Effector memory CD8-positive, alpha-beta T cell (primary cell): ENCODE results near the gene SDHB.
A peak's percentile ranks its signal among the peaks of the same experiment; 100 is the strongest.

Source experiments
- ATAC-seq: fragments of 150-1000 bp; cut with Tn5 transposase; replicated peaks from 2 replicates; pipeline ENCODE4 v1.10.0; 2021; ENCODE audit warnings: mild to moderate bottlenecking, moderate library complexity
- DNase-seq, 3 experiments: peaks; one replicate each; pipeline ENCODE4 v3.0.0; 2021
- H3K27ac Mint-ChIP-seq, 2 donors: one replicate each; pipeline ENCODE4 v1.8.0; 2022; ENCODE audit warnings: mild to moderate bottlenecking in 2 of 2, mixed read lengths in 2 of 2, moderate library complexity in 2 of 2
- H3K27me3 Mint-ChIP-seq, 2 donors: one replicate each; pipeline ENCODE4 v1.8.0; 2022; ENCODE audit warnings: mixed read lengths in 2 of 2
- H3K36me3 Mint-ChIP-seq: one replicate; pipeline ENCODE4 v1.8.0; 2022; ENCODE audit warnings: mild to moderate bottlenecking, moderate library complexity, mixed read lengths; ENCODE audit not compliant: insufficient read depth
- H3K4me1 Mint-ChIP-seq, 2 donors: one replicate each; pipeline ENCODE4 v1.8.0; 2022; ENCODE audit warnings: low read depth in 2 of 2, mixed read lengths in 2 of 2
- H3K4me3 Mint-ChIP-seq, 2 donors: one replicate each; pipeline ENCODE4 v1.8.0; 2022; ENCODE audit warnings: mild to moderate bottlenecking in 2 of 2, mixed read lengths in 2 of 2, moderate library complexity in 2 of 2
- H3K9me3 Mint-ChIP-seq, 2 donors: one replicate each; pipeline ENCODE4 v1.8.0; 2022; ENCODE audit warnings: mixed read lengths in 2 of 2

SDHB gene

GRCh38 chr1:16992102-16992501 is 61.7 kb downstream of the SDHB start:
- H3K9me3 Mint-ChIP-seq, result no peaks in the 10 kb centered on the region
- ATAC-seq, result no peak
- no peaks in the 10 kb centered on the region for H3K4me1 Mint-ChIP-seq
- H3K27ac Mint-ChIP-seq, result no peak overlapping the region
- no peak for DNase-seq
- H3K36me3 Mint-ChIP-seq, result peaks cover 33% of the 10 kb centered on the region
- no peaks in the 10 kb centered on the region for H3K27me3 Mint-ChIP-seq
- no peak overlapping the region for H3K4me3 Mint-ChIP-seq

DNA sequence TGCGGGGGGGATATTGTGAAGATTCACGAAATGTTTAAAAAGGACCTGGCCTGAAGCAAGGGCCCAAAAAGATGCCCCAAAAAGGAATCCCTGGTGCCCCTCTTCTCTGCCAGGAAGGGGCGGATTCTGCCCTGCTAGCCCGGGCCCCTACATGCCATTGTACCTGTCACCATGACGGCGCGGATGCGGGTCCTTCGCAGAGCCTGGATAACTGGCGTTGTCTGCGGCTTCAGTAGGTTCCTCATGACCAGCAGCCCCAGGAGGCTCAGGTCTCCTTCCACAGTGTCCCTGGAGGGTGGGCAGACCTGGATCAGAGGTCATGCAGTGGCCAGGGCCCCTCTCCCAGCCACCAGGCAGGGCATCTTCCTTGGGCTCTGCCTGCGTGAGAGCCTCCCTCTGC is 62.3 kb downstream of the SDHB start:
- DNase-seq (no peak), ATAC-seq (no peak)
- Mint-ChIP-seq H3K4me3 (no peak overlapping the region), H3K4me1 (no peaks in the 10 kb centered on the region), H3K36me3 (peaks cover 32% of the 10 kb centered on the region), H3K27ac (no peak overlapping the region), H3K27me3 (no peaks in the 10 kb centered on the region), H3K9me3 (no peaks in the 10 kb centered on the region)

- H3K4me1 Mint-ChIP-seq, result no peaks in the 10 kb centered on the region
- DNase-seq, result no peak
- no peaks in the 10 kb centered on the region for H3K27me3 Mint-ChIP-seq
- ATAC-seq, result no peak
- no peaks in the 10 kb centered on the region for H3K9me3 Mint-ChIP-seq
- no peak overlapping the region for H3K4me3 Mint-ChIP-seq
- peaks cover 35% of the 10 kb centered on the region for H3K36me3 Mint-ChIP-seq
- no peak overlapping the region for H3K27ac Mint-ChIP-seq
These were observed 64.0 kb downstream of the SDHB start for GRCh38 chr1:16989676-16990391.

- Mint-ChIP-seq H3K27ac (no peak overlapping the region), H3K9me3 (no peaks in the 10 kb centered on the region), H3K4me1 (no peaks in the 10 kb centered on the region), H3K27me3 (peaks cover 4 to 9% of the 10 kb centered on the region in 2 donors), H3K36me3 (peaks cover 33% of the 10 kb centered on the region), H3K4me3 (no peak overlapping the region)
- DNase-seq (no peak), ATAC-seq (no peak)
These were observed 65.6 kb downstream of the SDHB start for GRCh38 chr1:16988210-16988609.

GRCh38 chr1:16986962-16987361 is 66.9 kb downstream of the SDHB start:
- Mint-ChIP-seq H3K4me3 (no peak overlapping the region), H3K27me3 (peaks cover 7 to 14% of the 10 kb centered on the region in 2 donors), H3K36me3 (peaks cover 31% of the 10 kb centered on the region), H3K27ac (no peak overlapping the region), H3K9me3 (no peaks in the 10 kb centered on the region), H3K4me1 (no peaks in the 10 kb centered on the region)
- ATAC-seq, result no peak
- DNase-seq, result no peak

DNA sequence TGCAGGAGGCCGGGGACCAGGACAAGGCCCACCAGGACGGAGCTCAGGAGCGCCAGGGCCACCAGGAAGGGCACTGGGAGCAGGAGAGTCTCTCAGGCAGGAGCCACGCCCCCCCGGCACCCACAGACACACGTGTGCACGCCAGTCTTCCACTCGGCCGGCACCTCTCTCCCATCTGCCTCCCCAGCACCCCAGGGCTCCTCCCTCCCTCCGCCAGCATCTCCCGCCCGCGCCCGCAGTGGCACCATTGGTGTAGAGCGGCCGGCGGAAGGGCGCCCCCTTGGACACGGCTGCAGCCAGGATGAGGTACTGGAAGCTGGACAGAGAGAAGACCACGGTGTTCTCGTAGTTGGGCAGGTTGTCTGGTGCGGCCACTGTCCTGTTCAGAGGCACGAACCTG is 67.3 kb downstream of the SDHB start:
- ATAC-seq (no peak), DNase-seq (no peak)
- peaks cover 8 to 17% of the 10 kb centered on the region in 2 donors for H3K27me3 Mint-ChIP-seq
- H3K36me3 Mint-ChIP-seq, result peaks cover 31% of the 10 kb centered on the region
- H3K9me3 Mint-ChIP-seq, result no peaks in the 10 kb centered on the region
- H3K4me1 Mint-ChIP-seq, result peaks cover under 1% of the 10 kb centered on the region in 2 donors
- H3K27ac Mint-ChIP-seq, result no peak overlapping the region
- H3K4me3 Mint-ChIP-seq, result no peak overlapping the region

- H3K27me3 Mint-ChIP-seq, result peaks cover 13 to 22% of the 10 kb centered on the region in 2 donors
- no peak overlapping the region for H3K27ac Mint-ChIP-seq
- H3K9me3 Mint-ChIP-seq, result no peaks in the 10 kb centered on the region
- ATAC-seq (no peak), DNase-seq (no peak)
- peaks cover 27% of the 10 kb centered on the region for H3K36me3 Mint-ChIP-seq
- no peak overlapping the region for H3K4me3 Mint-ChIP-seq
- peaks cover 5% of the 10 kb centered on the region in 2 donors for H3K4me1 Mint-ChIP-seq
These were observed 67.7 kb downstream of the SDHB start for GRCh38 chr1:16986113-16986512.

- Mint-ChIP-seq H3K4me1 (peaks cover 10 to 11% of the 10 kb centered on the region in 2 donors), H3K27me3 (peaks cover 18 to 29% of the 10 kb centered on the region in 2 donors), H3K9me3 (no peaks in the 10 kb centered on the region), H3K27ac (no peak overlapping the region), H3K4me3 (no peak overlapping the region), H3K36me3 (peaks cover 24% of the 10 kb centered on the region)
- ATAC-seq (no peak), DNase-seq (no peak)
These were observed 69.1 kb downstream of the SDHB start for GRCh38 chr1:16984717-16985116.

DNA sequence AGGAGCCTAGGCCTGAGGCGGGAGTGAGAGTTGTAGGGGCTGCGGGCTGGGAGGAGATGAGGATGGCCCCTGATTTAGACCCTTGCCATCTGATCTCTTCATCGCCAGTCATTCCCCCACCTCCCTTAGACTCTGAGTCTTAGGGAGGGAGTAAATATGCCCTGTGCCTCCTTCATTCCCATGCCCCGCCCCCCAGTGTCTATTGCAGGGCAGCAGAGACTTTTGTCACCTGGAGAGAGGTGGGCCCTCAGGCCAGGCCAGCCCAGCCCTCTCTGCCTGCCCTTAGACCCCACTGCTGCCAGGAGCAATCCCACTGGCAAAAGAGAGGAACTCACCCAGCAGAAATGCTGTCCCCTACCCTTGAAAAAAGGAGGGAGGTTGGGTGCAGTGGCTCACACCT is 70.2 kb downstream of the SDHB start:
- H3K4me3 Mint-ChIP-seq, result no peak overlapping the region
- peaks cover 10 to 11% of the 10 kb centered on the region in 2 donors for H3K4me1 Mint-ChIP-seq
- H3K27ac Mint-ChIP-seq, result peak overlapping the region in 1 of 2 donors; percentile 52
- ATAC-seq (no peak), DNase-seq (no peak)
- no peaks in the 10 kb centered on the region for H3K9me3 Mint-ChIP-seq
- peaks cover 20% of the 10 kb centered on the region for H3K36me3 Mint-ChIP-seq
- H3K27me3 Mint-ChIP-seq, result peaks cover 18 to 29% of the 10 kb centered on the region in 2 donors

GRCh38 chr1:16982902-16983301 is 70.9 kb downstream of the SDHB start:
- ATAC-seq, result no peak
- peaks cover 18 to 29% of the 10 kb centered on the region in 2 donors for H3K27me3 Mint-ChIP-seq
- H3K27ac Mint-ChIP-seq, result peak overlapping the region; percentile 1 to 52
- H3K4me3 Mint-ChIP-seq, result no peak overlapping the region
- no peak for DNase-seq
- peaks cover 18% of the 10 kb centered on the region for H3K36me3 Mint-ChIP-seq
- no peaks in the 10 kb centered on the region for H3K9me3 Mint-ChIP-seq
- peaks cover 10 to 11% of the 10 kb centered on the region in 2 donors for H3K4me1 Mint-ChIP-seq

GRCh38 chr1:16981269-16981849 is 72.5 kb downstream of the SDHB start:
- Mint-ChIP-seq H3K9me3 (no peaks in the 10 kb centered on the region), H3K27ac (peak overlapping the region in 1 of 2 donors; percentile 60), H3K36me3 (peaks cover 18% of the 10 kb centered on the region), H3K4me3 (peak overlapping the region; percentile 79 to 84), H3K4me1 (peaks cover 10 to 11% of the 10 kb centered on the region in 2 donors), H3K27me3 (peaks cover 18 to 29% of the 10 kb centered on the region in 2 donors)
- DNase-seq (no peak), ATAC-seq (no peak)

- H3K4me3 Mint-ChIP-seq, result peak within 1 kb of the TSS; percentile 79 to 84
- peaks cover 10 to 11% of the 10 kb centered on the region in 2 donors for H3K4me1 Mint-ChIP-seq
- ATAC-seq, result peak; percentile 61
- no peaks in the 10 kb centered on the region for H3K9me3 Mint-ChIP-seq
- H3K27me3 Mint-ChIP-seq, result peaks cover 18 to 29% of the 10 kb centered on the region in 2 donors
- peaks cover 13% of the 10 kb centered on the region for H3K36me3 Mint-ChIP-seq
- peak within 1 kb of the TSS in 1 of 2 donors; percentile 60 for H3K27ac Mint-ChIP-seq
- no peak for DNase-seq
These were observed 73.2 kb downstream of the SDHB start, which contains the start of gene MFAP2 for GRCh38 chr1:16980473-16981268. TSS of gene MFAP2 (minus strand) at chr1:16980620. CDS start at chr1:16978273, 2,347 bp downstream.

DNA sequence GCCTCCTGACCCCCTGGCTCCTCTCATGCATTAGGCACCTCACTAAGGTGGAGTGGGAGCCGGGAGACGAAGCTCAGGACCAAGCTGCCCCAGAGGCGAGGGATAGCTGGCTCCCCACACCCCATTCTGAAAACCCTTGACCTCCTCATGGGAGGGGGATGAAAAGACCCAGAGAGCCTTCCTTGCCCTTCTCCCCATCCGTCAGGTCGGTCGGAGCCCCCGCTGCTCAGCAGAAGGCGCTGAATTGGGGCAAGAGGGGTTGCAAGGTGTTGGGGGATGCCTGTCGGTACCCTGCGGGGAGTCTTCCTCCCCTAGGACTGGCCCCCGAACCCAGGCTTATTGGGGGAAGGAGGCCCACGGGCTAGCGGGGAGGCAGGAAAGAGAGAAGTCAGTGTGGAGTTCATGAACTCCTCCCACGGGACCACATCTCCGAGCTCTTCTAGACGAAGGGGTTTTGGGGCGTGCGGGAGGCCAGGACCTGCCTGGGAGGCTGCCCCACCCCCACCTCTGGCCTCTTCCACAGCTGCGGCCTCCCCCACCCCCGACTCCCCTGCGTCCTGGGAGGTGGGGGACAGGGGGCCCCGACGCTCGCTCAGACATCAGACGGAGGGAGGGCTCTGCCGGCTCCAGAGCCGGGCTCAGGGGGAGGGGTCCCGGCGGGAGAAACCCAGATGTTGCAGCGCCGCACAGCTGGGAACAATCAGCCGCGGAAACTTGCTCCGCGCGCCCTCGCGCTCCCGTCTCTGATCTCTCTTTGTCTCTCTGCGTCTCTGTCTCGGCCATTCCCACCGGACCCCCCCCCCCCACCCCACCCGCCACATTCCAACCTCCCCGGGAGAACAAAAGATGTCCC is 74.1 kb downstream of the SDHB start:
- Mint-ChIP-seq H3K27me3 (peaks cover 18 to 29% of the 10 kb centered on the region in 2 donors), H3K27ac (no peak overlapping the region), H3K36me3 (peaks cover 7% of the 10 kb centered on the region), H3K4me1 (peaks cover 10 to 11% of the 10 kb centered on the region in 2 donors), H3K4me3 (peak overlapping the region; percentile 79 to 84), H3K9me3 (no peaks in the 10 kb centered on the region)
- ATAC-seq, result no peak
- DNase-seq, result no peak
